Mammary epithelial cell (primary cell): ENCODE data around the gene IL17A.

Experiments
- CTCF ChIP-seq, 2 donors: IDR thresholded peaks in 1 of 2; conservative IDR thresholded peaks in 1 of 2; 2 replicates each; pipeline ENCODE4 v1.5.1; 2011 to 2012; ENCODE audit warnings: inconsistent platforms in 2 of 2, low read length in 2 of 2, mild to moderate bottlenecking in 2 of 2, control low read depth in 1 of 2, low read depth in 1 of 2; ENCODE audit not compliant: insufficient read depth in 1 of 2; ENCODE audit errors: extremely low read depth in 1 of 2
- EZH2 ChIP-seq: IDR thresholded peaks from 2 replicates; pipeline ENCODE4 v1.6.1; 2012; ENCODE audit warnings: low read length, inconsistent platforms, borderline replicate concordance

DNA sequence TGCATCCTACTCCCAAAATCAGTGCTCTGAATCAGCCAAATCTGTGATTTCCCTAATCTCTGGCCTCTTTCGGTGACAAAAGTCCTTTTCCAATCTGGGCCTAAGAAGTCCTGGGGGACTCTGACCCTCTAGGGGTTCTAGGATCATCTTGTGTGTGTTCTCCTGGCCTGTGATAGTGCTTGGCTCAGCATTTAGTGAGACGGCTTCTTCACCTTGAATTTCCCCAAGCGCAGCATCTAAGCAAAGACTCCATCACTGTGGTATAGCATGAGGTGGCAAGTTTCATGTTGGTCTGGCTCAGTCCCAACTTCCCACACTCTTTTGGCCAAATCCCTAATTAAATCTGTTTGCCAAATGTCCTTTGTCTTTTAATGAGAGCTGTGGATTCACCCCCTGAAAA, 12.1 kb upstream of the IL17A start:
- TF ChIP-seq CTCF (conservative IDR thresholded peaks at IDR 0.05 in 1 of 2, IDR thresholded peaks at IDR 0.05 in 1 of 2; ENCODE audit: extremely low read depth in 1 of 2, insufficient read depth in 1 of 2, low read depth in 1 of 2, low read length in 2 of 2): no peak
- TF ChIP-seq EZH2: no peak
